Ovary (tissue), 3 donors: ENCODE measurements around the gene RGPD5.
"Not testable (repeated sequence)": the region's sequence is repeated elsewhere in the genome, so short reads cannot be mapped to it uniquely, and the experiment has no call there.

Source experiments
- CTCF ChIP-seq, 3 donors: fragments of 450-650 bp in 2 of 3; fragments of 200-600 bp in 1 of 3; IDR thresholded peaks; one replicate each; pipeline versions ENCODE4 v1.5.1 to v1.8.0; 2016 to 2022; ENCODE audit warnings: antibody characterized with exemption in 3 of 3, mild to moderate bottlenecking in 1 of 3
- EP300 ChIP-seq: sonication (generic); formaldehyde crosslinking; IDR thresholded peaks from one replicate; pipeline ENCODE4 v1.6.1; 2017; ENCODE audit warnings: antibody characterized with exemption
- donor health status: DM: no; HTN: no; CAD: no.

- not testable (repeated sequence) for TF ChIP-seq CTCF (IDR thresholded peaks at IDR 0.05); EP300
Measured at GRCh38 chr2:109898462-109899336, 104.6 kb downstream of the RGPD5 start, which contains the start of gene LIMS3.
